Measurements from ENCODE around the gene BICC1. TPM values are rescaled to one million over a fixed set of nuclear protein-coding genes. Genes with fewer than 3 reads are reported as not detected.

BICC1 gene
- total RNA-seq, 1 experiment from 2014 or later = 13.9 TPM

DNA sequence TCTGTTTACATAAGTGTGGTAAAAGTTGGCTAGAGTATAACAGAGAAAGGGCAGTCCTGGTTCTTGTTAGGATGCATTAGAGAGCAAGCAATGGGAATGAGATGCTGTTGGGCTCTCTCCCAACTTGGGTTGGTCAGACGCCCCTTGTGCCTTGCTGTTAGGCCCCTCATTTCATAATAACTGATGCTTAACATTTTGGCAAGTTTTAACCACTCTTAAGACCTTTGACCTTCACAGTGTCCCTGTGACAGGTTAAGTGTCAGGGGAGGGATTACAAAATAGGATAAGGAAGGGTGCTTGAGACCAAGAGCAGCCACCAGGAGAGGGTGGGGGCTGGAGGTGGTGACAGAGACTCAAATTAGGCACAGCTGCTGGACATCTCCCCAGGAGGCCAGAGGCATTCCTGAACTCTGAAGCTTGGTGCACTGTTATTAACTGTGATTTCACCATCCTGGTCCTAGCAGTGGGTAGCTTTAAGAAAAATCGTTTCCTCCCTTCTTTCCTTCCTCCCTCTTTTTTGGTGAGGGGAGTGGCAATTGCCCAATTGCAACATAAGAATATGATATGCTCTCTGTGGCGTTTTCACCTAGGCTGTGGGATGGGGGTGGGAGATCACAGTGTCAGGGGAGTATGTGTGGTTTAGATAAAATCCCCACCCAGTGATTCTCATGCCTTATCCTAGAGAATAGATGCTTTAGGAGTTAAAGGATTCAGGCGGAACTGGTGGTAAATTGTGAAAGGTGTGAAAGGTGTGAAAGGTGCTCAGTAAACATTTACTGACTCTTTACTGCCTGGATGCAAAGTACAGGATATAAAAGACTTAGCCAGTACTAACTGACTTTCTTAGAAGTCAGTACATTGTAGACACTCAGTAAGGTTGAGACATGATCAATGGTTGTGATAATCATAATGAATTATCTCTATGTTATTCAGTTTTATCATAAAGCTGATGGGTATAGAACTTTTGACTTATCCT, 270.5 kb downstream of the BICC1 start:
- no TSS peak for BruUV-seq (replicated peaks)
- no peaks in the 10 kb centered on the region for H3K9me2 ChIP-seq (replicated peaks; ENCODE audit: low read length)
- H3K9ac ChIP-seq (ENCODE audit: low read length) = no peak overlapping the region
- no peaks in the 10 kb centered on the region for H3F3A ChIP-seq (ENCODE audit: low read length, unreplicated experiment)
- H3K36me3 ChIP-seq (ENCODE audit: low read depth, low read length) = no peaks in the 10 kb centered on the region
- no peaks in the 10 kb centered on the region for H4K20me1 ChIP-seq (ENCODE audit: low read length)
- no peak overlapping the region for H3K4me2 ChIP-seq (ENCODE audit: low read length)
- no peaks in the 10 kb centered on the region for H3K9me3 ChIP-seq (ENCODE audit: low read length)
- peak; percentile 16 for DNase-seq
- no peak overlapping the region for H3K27ac ChIP-seq (ENCODE audit: low read length)
- no peaks in the 10 kb centered on the region for H3K27me3 ChIP-seq (ENCODE audit: low read length)
- TF ChIP-seq EZH2phosphoT487 (IDR thresholded peaks at IDR 0.05; ENCODE audit: borderline replicate concordance, low read length) = no peak
- TF ChIP-seq EZH2 (IDR thresholded peaks at IDR 0.05; ENCODE audit: low read length, unreplicated experiment) = no peak
- TF ChIP-seq, protein P1, sequence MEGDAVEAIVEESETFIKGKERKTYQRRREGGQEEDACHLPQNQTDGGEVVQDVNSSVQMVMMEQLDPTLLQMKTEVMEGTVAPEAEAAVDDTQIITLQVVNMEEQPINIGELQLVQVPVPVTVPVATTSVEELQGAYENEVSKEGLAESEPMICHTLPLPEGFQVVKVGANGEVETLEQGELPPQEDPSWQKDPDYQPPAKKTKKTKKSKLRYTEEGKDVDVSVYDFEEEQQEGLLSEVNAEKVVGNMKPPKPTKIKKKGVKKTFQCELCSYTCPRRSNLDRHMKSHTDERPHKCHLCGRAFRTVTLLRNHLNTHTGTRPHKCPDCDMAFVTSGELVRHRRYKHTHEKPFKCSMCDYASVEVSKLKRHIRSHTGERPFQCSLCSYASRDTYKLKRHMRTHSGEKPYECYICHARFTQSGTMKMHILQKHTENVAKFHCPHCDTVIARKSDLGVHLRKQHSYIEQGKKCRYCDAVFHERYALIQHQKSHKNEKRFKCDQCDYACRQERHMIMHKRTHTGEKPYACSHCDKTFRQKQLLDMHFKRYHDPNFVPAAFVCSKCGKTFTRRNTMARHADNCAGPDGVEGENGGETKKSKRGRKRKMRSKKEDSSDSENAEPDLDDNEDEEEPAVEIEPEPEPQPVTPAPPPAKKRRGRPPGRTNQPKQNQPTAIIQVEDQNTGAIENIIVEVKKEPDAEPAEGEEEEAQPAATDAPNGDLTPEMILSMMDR (conservative IDR thresholded peaks at IDR 0.05; ENCODE audit: low read depth, low read length) = no peak
- H3K79me2 ChIP-seq (ENCODE audit: low read length) = no peaks in the 10 kb centered on the region
- intact Hi-C loops (cut with micrococcal nuclease) = loop anchor here (1.0 to 5.0 kb wide), 5 partner anchors 167 to 839 kb away; no protein-coding TSS in a partner anchor
- CTCF ChIA-PET = no interaction called here
- POLR2A ChIA-PET (ENCODE audit: unreplicated experiment) = no interaction called here
- no peak overlapping the region for H3K4me3 ChIP-seq (ENCODE audit: low read length)
- no peak overlapping the region for H2AFZ ChIP-seq (ENCODE audit: low read length)
- H3K4me1 ChIP-seq (ENCODE audit: insufficient read depth, low read length) = peaks cover 20% of the 10 kb centered on the region
- ATAC-seq = no peak; the same call in none of the 2 replicates

DNA sequence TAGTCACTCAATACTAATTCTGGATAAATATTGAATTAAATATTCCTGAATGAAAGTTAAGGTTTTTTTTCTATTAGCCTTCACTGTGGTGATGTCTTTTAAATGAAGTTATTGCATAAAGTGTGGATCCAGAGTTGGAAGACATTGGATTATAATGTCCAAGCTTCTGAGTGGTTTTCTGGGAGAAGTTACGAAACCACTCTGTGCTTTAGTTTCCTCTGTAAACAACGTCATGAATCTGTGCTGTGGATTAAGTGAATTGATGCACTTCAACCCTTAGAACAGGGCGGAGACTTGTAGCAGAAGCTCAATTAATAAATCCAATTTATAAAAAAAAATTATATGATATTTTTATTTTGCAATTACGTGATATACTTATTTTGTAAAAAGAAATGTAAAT, 271.7 kb downstream of the BICC1 start:
- H2AFZ ChIP-seq (ENCODE audit: low read length) = no peak overlapping the region
- no peaks in the 10 kb centered on the region for H3K9me2 ChIP-seq (replicated peaks; ENCODE audit: low read length)
- H3F3A ChIP-seq (ENCODE audit: low read length, unreplicated experiment) = no peaks in the 10 kb centered on the region
- DNase-seq (peak; percentile 40), ATAC-seq (peak; percentile 21; the same call in 1 of the 2 replicates)
- H3K36me3 ChIP-seq (ENCODE audit: low read depth, low read length) = no peaks in the 10 kb centered on the region
- no peaks in the 10 kb centered on the region for H3K27me3 ChIP-seq (ENCODE audit: low read length)
- TF ChIP-seq EZH2 (IDR thresholded peaks at IDR 0.05; ENCODE audit: low read length, unreplicated experiment) (no peak), EZH2phosphoT487 (IDR thresholded peaks at IDR 0.05; ENCODE audit: borderline replicate concordance, low read length) (no peak)
- TF ChIP-seq, protein P1 (conservative IDR thresholded peaks at IDR 0.05; ENCODE audit: low read depth, low read length) = no peak
- H4K20me1 ChIP-seq (ENCODE audit: low read length) = no peaks in the 10 kb centered on the region
- no TSS peak for BruUV-seq (replicated peaks)
- H3K9me3 ChIP-seq (ENCODE audit: low read length) = no peaks in the 10 kb centered on the region
- intact Hi-C loops (cut with micrococcal nuclease) = loop anchor here (2.0 to 5.0 kb wide), 2 partner anchors 72 to 798 kb away; no protein-coding TSS in a partner anchor
- no peak overlapping the region for H3K27ac ChIP-seq (ENCODE audit: low read length)
- ChIA-PET CTCF (no interaction called here), POLR2A (ENCODE audit: unreplicated experiment) (interaction anchor here (0.6 kb wide), 1 partner anchor 370 kb away, joined by 3 read pairs; no protein-coding TSS in a partner anchor)
- H3K4me1 ChIP-seq (ENCODE audit: insufficient read depth, low read length) = peaks cover 20% of the 10 kb centered on the region
- no peak overlapping the region for H3K4me2 ChIP-seq (ENCODE audit: low read length)
- no peaks in the 10 kb centered on the region for H3K79me2 ChIP-seq (ENCODE audit: low read length)
- H3K4me3 ChIP-seq (ENCODE audit: low read length) = no peak overlapping the region
- no peak overlapping the region for H3K9ac ChIP-seq (ENCODE audit: low read length)

Data from PC-3 (cell line).